ENCODE measurements around the gene PHF21B.

DNA sequence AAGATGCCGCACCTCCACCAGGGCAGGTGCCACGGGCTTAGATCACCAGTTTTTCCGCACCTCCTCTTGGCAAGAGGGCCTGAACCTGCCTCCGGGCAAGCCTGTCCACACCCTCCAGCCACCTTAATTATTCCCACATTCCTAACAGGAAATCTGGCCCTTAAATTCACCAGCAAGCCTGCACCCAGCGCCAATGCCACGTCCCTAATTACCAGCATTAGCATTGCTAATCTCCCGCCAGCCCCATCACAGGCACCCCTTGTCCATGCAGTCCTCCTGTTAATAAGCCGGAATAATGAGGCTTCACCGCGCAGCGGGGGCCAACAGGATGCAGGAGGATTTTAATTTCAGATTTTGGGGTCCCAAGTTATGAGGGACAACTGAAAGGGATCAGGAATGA lies 69.7 kb downstream of the PHF21B start:
- TF ChIP-seq CTCF (IDR thresholded peaks at IDR 0.05): no peak
- no peak for TF ChIP-seq EZH2phosphoT487 (IDR thresholded peaks at IDR 0.05)

Measured in neural progenitor cell (in vitro differentiated cells).